HL-60 (cell line): ENCODE measurements around the gene AGPAT4.

ENCODE experiments used
- DNase-seq, 2 experiments: peaks; one replicate each; pipeline ENCODE4 v3.0.0-alpha.2; 2010 to 2020; ENCODE audit warnings: low read depth in 1 of 2, low spot score in 1 of 2
- H3K27ac ChIP-seq: fragments of 250-450 bp; sonication (Bioruptor Pico); replicated peaks from 2 replicates; pipeline ENCODE4 v1.5.1; 2020; ENCODE audit warnings: mild to moderate bottlenecking, moderate library complexity
- H3K27me3 ChIP-seq: fragments of 250-450 bp; sonication (Bioruptor Pico); 2 replicates; pipeline ENCODE4 v1.5.1; 2021; ENCODE audit warnings: mild to moderate bottlenecking, moderate library complexity; ENCODE audit not compliant: insufficient read depth, poor library complexity, severe bottlenecking
- H3K4me3 ChIP-seq: replicated peaks from 2 replicates; pipeline ENCODE4 v1.5.1; 2011; ENCODE audit warnings: mild to moderate bottlenecking, control low read depth, low read length; ENCODE audit not compliant: insufficient read depth
- GABPA ChIP-seq: IDR thresholded peaks from 2 replicates; pipeline ENCODE4 v1.6.1; 2012; ENCODE audit warnings: low read depth
- POLR2AphosphoS5 ChIP-seq: IDR thresholded peaks from 2 replicates; pipeline ENCODE4 v1.6.1; 2012; ENCODE audit warnings: low read depth
- SPI1 ChIP-seq: IDR thresholded peaks from 2 replicates; pipeline ENCODE4 v1.6.1; 2012; ENCODE audit warnings: low read depth, mild to moderate bottlenecking, borderline replicate concordance
- TF ChIP-seq, protein P1 (sequence below): IDR thresholded peaks from 2 replicates; pipeline ENCODE4 v1.6.1; 2012; ENCODE audit warnings: low read depth; ENCODE audit not compliant: insufficient replicate concordance
- TF ChIP-seq, protein P2 (sequence below): IDR thresholded peaks from one replicate; pipeline ENCODE4 v1.5.1; 2011; ENCODE audit warnings: low read length, control low read depth, inconsistent platforms; ENCODE audit not compliant: insufficient read depth

Gene AGPAT4

DNA sequence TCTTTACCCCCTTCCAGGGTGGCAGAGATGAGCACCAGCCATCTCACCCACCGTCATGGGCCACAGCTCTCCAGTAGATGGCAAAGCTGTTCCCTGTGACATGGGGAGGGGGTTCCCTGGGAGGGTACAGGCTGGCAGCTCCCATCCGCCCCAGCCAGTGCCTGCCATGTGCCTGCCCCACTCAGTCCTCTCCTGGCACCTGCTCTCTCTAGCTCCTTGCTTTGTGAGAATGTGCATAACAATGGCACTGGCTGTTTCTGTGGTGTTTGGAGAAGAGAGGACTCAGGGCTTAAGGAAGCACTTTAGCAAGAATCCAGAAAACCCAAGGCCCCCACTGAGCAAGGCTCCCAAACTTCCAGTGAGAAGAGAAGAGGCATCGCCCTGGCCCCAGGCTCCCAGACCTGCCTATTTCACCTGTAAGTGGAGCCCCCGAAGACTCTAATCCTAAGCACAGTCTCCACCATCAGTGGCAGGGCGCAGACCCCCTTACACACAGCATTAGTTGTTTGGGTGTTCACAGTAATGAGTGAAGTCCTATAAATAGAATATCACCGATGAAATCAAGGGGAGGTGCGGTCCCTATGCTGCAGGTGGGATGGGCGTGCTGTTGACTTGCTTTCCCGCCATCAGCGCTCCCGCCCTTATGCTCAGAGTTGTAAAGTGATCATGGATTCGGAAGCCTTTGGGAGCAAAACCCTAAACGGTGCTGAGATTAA, 110.2 kb downstream of the AGPAT4 start:
- no peak for DNase-seq
- H3K27ac ChIP-seq = no peak overlapping the region
- H3K27me3 ChIP-seq = no peaks in the 10 kb centered on the region
- TF ChIP-seq, protein P1, sequence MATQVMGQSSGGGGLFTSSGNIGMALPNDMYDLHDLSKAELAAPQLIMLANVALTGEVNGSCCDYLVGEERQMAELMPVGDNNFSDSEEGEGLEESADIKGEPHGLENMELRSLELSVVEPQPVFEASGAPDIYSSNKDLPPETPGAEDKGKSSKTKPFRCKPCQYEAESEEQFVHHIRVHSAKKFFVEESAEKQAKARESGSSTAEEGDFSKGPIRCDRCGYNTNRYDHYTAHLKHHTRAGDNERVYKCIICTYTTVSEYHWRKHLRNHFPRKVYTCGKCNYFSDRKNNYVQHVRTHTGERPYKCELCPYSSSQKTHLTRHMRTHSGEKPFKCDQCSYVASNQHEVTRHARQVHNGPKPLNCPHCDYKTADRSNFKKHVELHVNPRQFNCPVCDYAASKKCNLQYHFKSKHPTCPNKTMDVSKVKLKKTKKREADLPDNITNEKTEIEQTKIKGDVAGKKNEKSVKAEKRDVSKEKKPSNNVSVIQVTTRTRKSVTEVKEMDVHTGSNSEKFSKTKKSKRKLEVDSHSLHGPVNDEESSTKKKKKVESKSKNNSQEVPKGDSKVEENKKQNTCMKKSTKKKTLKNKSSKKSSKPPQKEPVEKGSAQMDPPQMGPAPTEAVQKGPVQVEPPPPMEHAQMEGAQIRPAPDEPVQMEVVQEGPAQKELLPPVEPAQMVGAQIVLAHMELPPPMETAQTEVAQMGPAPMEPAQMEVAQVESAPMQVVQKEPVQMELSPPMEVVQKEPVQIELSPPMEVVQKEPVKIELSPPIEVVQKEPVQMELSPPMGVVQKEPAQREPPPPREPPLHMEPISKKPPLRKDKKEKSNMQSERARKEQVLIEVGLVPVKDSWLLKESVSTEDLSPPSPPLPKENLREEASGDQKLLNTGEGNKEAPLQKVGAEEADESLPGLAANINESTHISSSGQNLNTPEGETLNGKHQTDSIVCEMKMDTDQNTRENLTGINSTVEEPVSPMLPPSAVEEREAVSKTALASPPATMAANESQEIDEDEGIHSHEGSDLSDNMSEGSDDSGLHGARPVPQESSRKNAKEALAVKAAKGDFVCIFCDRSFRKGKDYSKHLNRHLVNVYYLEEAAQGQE = no peak
- TF ChIP-seq SPI1 (no peak), GABPA (no peak), POLR2AphosphoS5 (no peak)
- TF ChIP-seq, protein P2, sequence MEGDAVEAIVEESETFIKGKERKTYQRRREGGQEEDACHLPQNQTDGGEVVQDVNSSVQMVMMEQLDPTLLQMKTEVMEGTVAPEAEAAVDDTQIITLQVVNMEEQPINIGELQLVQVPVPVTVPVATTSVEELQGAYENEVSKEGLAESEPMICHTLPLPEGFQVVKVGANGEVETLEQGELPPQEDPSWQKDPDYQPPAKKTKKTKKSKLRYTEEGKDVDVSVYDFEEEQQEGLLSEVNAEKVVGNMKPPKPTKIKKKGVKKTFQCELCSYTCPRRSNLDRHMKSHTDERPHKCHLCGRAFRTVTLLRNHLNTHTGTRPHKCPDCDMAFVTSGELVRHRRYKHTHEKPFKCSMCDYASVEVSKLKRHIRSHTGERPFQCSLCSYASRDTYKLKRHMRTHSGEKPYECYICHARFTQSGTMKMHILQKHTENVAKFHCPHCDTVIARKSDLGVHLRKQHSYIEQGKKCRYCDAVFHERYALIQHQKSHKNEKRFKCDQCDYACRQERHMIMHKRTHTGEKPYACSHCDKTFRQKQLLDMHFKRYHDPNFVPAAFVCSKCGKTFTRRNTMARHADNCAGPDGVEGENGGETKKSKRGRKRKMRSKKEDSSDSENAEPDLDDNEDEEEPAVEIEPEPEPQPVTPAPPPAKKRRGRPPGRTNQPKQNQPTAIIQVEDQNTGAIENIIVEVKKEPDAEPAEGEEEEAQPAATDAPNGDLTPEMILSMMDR = no peak
- H3K4me3 ChIP-seq = no peak overlapping the region

DNA sequence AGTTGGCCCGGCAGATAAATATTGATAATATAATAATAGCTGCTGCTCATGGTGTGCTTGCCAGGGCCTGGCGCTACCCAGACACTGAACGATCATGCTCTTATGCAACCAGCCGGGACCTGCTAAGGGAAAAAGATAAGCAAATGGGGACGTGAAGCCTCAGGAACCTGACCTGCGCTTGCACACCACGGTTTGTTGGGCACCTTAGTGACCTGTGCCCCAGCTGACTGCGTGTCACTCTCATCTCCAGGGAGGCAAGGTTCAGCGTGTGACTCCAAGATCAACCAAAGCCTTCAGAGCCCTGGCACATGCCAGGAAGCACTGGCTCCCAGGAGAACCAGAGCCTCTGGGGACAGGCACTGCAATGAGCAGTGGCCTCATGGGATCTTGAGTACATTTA, 111.1 kb downstream of the AGPAT4 start:
- TF ChIP-seq, protein P2 = no peak
- TF ChIP-seq POLR2AphosphoS5 (no peak), SPI1 (no peak), GABPA (no peak)
- TF ChIP-seq, protein P1 = no peak
- H3K4me3 ChIP-seq = no peak overlapping the region
- no peaks in the 10 kb centered on the region for H3K27me3 ChIP-seq
- DNase-seq = no peak
- H3K27ac ChIP-seq = no peak overlapping the region

DNA sequence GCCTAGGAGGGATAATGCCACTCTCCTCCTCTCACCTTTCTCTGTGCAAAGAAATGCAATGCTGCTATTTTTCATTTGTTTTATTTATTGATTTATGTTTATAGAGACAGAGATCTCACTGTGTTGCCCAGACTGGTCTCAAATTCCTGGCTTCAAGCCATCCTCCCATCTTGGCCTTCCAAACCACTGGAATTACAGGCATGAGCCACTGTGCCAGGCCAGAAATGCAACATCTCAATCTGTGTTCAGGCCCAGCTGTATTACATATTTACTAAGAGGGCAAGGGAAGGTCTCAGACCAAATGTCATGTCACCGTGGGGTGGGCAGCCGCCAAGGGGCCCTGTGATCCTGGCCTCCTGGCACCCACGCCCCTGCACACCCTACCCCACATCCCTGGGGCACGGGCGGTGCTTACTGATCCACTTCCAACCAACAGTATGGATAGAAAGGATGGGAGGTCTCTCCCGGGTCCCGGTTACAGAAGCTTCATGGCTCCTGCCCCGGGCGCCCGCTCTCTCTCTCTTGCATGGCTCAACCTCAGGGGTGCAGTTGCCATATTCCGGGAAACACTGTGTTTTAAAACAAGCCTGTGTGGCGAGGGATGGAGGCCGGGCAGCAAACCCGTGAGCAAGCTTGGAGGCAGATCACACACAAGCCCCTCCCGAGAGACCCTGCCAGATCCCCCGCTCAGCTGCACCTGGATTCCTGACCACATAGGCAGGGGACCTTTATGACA, 111.8 kb downstream of the AGPAT4 start:
- TF ChIP-seq, protein P1 = no peak
- TF ChIP-seq, protein P2 = no peak
- TF ChIP-seq GABPA (no peak), POLR2AphosphoS5 (no peak), SPI1 (no peak)
- Histone ChIP-seq H3K4me3 (no peak overlapping the region), H3K27ac (no peak overlapping the region), H3K27me3 (no peaks in the 10 kb centered on the region)
- no peak for DNase-seq
